Gastroesophageal sphincter (tissue), 3 donors: ENCODE measurements around the gene TLX3.

Source experiments
- CTCF ChIP-seq, 4 experiments: fragments of 200-600 bp in 2 of 4; fragments of 450-650 bp in 2 of 4; sonication (generic) in 1 of 4; IDR thresholded peaks; one replicate each; pipeline ENCODE4 v1.5.1; 2017 to 2019; ENCODE audit warnings: antibody characterized with exemption in 4 of 4, mild to moderate bottlenecking in 2 of 4, moderate library complexity in 2 of 4
- POLR2AphosphoS5 ChIP-seq: sonication (generic); formaldehyde crosslinking; IDR thresholded peaks from one replicate; pipeline ENCODE4 v1.6.1; 2017; ENCODE audit warnings: antibody characterized with exemption

- TF ChIP-seq CTCF (IDR thresholded peaks at IDR 0.05): no peak
- TF ChIP-seq POLR2AphosphoS5: no peak
These were observed 26.6 kb downstream of the TLX3 start for GRCh38 chr5:171335616-171336015.
